GM18517 (cell line): ENCODE results near the gene ARRDC5.
A peak's percentile ranks its signal among the peaks of the same experiment; 100 is the strongest.
"Not testable (repeated sequence)": the region's sequence is repeated elsewhere in the genome, so short reads cannot be mapped to it uniquely, and the experiment has no call there.

Experiments
- ATAC-seq: cut with Tn5 transposase; IDR thresholded peaks from one replicate; pipeline ENCODE4 v1.9.1; 2021; ENCODE audit warnings: mild to moderate bottlenecking, moderate library complexity; ENCODE audit not compliant: unreplicated experiment

The ARRDC5 gene

DNA sequence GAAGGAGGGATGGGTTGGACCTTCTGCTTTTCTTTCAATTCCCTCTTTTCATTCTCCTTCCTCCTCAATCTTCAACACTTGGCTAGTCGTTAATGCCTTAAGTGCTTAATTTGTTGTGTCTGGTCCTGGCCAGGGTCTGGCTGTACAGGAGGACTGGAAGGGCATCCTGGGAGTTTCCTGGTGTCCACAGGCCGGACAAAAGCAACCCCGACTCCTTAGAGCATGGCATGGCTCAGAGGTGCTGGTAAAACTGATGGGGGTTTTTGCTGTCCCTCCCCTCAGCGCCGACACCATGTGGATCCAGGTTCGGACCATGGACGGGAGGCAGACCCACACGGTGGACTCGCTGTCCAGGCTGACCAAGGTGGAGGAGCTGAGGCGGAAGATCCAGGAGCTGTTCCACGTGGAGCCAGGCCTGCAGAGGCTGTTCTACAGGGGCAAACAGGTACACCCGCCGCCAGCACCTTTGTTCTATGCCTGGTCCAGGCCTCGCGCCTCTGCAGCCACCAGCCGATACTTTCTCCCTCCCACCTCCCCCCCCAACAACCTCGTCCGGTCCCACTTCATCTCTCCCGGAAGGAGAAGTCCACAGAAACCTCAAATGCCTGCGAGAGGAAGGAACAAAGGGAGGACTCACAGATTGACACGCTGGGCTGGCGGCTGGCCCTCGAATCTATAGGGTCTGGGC lies 8.0 kb upstream of the ARRDC5 start:
- no peak for ATAC-seq

DNA sequence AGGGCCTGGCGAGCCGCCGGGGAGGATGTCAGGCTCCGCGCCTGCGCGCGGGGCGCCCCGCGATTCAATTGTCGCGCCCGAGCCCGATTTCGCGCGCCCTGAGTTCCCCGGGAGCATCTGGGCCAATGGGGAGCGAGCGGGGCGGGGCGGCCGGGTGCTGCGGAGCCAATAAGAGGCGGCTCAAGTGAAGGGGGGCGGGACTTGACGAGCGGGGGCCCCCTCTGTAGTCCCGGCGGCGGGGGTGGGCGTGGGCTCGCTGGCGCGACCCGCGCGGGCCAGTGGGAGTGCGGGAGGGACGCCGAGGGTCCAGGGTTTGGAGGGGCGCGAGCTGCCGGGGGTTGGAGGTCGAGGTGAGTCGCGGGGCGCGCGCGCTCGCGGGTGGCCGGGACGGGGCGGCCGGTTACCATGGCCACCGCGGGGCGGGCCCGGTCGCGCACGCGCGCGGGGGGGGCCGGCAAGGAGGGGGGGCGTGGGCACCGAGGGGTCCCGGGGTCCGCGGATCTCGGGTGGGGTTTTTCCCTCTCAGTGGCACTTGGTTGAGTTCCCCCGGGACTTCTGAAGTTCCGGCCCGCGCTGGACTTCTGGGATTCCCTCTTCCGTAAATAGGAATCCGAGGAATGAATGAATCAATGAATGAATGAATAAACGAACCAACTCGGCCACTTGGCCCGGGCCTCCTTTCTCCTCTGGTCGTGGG lies 7.3 kb upstream of the ARRDC5 start:
- ATAC-seq, result peak; percentile 46

DNA sequence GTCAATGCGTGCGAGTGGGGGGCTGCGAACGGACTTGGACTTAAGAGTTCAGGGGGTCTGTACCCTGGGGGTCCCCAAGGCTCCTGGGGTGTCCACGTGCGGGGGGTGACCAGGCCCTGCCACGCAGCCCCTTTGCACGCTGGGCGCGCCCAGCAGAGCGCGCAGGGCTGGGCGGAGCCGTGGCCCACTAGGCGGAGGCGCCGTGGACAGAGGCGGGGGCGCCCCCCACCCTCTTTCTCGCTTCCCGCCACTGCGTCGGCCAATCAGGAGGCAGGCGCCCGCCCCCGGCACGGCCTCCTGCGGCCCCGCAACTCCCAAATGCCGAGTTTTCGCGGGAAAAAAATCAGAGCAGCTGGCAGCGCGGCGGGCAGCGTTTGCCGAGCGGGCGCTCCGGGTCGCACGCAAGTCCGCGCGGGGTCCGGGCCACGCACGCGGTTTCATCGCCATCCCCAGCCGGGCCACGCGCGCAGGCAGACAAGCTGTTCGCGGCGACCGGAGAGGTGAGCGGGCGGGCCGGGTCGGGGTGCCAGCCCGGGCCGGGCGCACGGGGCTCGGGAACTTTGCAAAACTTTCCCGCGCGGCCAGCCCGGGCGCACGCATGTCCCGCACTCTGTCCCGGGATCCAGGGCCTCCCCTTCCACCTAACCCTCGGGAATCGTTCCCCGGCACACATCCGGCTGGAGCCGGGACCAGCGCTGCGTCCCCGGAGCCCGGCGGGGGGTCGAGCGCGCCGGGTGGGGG lies 6.6 kb upstream of the ARRDC5 start, which contains the start of gene UHRF1:
Gene UHRF1 (plus strand): TSS at position 346 of the 741 bp plus-strand sequence. CDS start 1,385 bp downstream, outside the sequence.
- peak; percentile 23 for ATAC-seq

DNA sequence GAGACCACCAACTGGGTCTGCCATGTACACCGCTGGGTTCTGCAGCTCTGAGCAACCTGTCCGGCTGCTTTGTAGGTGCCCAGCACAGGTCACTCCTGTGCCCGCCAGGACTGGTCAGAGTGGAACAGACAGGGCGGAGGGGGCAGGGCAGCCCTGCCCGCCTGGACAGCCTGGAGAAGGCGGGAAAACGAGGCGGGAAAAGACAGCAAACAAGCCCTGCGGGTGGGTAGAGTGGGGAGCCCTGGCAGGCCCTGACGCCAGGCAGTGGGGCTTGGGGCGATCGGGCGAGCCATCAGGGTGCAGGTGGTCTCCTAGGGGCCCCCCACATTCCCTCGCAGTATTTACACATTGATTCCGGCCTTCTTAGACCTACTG lies 6.1 kb upstream of the ARRDC5 start:
- no peak for ATAC-seq

DNA sequence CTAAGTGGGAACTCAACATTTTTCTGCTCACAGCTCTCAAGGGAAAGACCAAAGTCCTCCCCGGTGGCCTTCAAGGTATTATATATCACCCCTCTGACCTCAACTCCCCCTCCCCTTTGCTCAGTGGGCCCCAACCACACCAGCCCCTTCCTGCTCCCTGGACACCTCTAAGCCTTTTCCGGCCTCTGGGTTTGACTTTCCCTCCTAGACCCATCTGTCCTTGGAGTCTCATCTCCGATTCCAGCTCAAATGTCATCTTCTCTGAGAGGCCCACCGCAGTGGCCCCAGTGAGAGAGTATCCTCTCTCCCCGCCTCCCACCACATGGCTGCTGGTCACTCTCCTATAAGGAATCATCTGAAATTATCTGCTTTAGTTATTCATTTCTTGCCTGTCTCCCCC lies 5.7 kb upstream of the ARRDC5 start:
- ATAC-seq, result no peak

DNA sequence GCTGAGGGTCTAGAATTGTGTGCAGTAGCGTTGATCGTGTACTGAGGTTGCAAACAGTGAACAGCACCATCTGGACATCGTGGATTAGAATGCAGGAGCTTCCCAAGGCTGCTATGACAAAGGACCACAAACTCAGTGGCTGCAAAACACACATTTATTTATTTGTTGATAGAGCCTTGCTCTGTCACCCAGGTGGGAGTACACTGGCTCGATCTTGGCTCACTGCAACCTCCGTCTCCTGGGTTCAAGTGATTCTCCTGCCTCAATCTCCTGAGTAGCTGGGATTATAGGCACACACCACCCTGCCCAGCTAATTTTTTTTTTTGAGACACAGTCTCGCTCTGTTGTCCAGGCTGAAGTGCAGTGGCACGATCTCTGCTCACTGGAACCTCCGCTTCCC lies 4.3 kb upstream of the ARRDC5 start:
- no peak for ATAC-seq

DNA sequence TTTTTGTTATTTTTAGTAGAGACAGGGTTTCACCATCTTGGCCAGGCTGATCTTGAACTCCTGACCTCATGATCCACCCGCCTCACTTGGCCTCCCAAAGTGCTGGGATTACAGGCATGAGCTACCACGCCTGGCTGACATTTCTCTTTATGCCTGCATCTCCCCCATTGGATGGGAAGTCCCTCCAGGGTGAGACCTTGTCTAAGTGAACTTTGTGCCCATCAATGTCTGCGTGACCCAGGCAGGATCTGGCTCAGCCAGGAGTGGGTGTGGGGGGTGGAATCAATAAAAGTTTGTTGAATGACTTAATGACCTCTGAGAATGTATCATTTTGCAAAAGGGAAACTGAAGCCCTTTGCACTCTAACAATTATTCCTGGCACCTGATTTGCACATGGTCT lies 1.8 kb upstream of the ARRDC5 start:
- ATAC-seq, result no peak

DNA sequence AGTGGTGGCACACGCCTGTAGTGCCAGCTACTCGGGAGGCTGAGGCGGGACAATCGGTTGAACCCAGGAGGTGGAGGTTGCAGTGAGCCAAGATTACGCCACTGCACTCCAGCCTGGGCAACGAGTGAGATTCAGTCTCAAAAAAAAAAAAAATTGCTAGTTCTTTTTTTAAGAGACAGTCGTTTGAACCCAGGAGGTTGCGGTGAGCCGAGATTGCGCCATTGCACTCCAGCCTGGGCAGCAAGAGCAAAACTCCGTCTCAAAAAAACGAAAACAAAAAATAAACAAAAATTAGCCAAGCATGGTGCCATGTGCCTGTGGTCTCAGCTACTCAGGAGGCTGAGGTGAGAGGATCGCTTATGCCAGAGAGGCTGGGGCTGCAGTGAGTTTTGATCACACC lies 1.8 kb downstream of the ARRDC5 start:
- not testable (repeated sequence) for ATAC-seq

DNA sequence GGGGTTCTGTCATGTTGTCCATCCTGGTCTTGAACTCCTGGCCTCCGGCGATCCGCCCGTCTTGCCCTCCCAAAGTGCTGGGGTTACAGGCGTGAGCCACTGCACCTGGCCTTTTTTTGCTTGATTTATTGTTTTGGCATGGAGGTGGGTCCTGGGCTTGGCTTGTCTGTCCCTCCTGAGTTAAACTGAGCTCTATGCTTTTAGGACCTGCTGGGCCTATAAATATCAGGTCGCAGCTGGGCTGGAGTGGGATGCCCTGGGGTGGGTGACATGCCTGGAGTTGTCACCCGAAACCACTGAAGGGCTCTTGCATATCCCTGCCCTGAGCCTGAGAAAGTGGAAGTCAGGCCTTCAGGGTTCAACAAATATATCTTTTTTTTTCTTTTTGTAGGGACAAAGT lies 5.5 kb downstream of the ARRDC5 start:
- no peak for ATAC-seq

DNA sequence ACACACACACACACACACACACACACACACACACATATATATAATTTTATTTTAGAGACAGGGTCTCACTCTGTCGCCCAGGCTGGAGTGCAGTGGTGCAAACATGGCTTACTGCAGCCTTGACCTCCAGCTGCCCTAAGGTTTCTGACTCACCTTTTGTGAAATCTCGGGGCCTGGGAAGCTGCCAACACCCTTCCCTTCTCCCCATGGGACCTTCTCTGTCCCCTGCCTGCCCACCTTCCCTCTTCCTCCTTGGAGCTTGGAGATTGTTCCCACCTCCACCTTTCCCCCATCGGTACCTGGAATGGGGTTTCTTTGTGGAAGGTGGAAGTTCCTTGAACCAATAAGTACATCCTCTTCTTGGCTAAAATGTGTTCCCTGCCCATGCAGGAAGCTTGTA lies 6.3 kb downstream of the ARRDC5 start:
- ATAC-seq, result no peak

DNA sequence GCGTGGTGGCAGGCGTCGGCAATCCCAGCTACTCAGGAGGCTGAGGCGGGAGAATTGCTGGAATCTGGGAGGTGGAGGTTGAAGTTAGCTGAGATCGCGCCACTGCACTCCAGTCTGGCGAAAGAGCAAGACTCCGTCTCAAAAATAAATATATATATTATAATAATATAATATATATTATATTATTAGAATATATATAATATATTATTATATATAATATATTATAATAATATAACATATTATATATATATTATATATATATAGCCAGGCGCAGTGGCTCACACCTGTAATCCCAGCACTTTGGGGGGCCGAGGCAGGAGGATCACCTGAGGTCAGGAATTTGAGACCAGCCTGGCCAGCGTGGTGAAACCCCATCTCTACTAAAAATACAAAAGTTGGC lies 9.7 kb downstream of the ARRDC5 start:
- not testable (repeated sequence) for ATAC-seq

DNA sequence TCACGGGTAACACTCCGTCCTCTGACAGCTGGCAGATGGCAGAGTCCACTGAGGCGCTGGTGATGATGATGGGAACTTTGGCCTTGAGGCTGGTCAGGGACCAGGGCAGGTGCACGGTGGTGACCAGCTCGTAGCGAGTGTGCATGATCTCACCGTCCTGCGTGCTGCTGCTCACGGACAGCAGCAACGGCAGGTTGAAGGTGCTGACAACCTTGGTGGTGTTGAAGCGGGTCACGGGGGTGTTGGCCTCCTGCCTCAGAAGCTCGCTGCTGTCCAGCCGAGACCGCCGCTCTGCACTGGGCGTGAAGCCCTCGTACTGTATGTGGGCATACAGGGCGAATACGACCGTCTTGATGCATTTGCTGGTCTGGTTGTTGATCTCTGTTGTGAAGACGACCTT lies 11.6 kb downstream of the ARRDC5 start:
- no peak for ATAC-seq

DNA sequence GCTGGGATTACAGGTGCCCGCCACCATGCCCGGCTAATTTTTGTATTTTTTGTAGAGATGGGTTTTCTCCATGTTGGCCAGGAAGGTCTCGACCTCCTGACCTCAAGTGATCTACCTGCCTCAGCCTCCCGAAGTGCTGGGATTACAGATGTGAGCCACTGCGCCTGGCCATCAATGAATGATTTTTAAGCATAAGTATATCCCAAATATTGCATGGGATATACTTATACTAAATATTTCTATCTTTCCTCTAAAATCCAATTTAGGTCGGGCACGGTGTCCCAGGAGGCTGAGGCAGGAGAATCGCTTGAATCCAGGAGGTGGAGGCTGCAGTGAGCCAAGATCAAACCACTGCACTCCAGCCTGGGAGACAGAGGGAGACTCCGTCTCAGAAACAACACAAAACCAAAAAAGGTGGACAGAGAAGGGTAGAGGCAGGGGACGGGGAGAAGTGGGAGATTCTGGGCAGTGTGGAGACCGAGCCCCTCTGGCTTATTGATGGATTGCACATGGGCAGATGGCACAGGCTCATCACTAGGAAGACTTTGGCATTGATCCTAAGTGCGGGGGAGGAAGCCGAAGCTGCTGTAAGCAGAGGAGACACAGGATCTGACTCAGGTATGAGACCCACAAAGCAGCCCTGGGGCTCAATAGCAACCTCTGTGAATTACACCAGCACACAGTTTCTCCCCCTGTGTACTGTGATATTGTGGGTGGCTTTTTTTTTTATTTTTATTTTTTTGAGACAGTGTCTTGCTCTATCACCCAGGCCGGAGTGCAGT lies 13.5 kb downstream of the ARRDC5 start:
- no peak for ATAC-seq

DNA sequence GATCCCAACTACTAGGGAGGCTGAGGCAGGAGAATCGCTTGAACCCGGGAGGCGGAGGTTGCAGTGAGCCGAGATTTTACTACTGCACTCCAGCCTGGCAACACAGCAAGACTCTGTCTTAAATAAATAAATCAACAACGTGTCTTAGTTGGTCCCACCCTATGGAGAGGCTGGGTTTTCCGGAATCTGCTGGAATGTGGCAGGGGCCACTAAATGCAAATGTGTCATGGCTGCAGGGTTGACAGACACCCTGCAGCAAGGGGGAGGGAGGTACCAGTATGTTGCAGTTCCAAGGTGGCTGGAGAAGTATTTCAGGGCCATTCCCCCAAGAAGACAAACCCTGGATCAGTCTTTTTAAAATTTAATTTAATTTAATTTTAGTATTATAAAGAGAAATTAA lies 14.9 kb downstream of the ARRDC5 start:
- ATAC-seq, result not testable (repeated sequence)

DNA sequence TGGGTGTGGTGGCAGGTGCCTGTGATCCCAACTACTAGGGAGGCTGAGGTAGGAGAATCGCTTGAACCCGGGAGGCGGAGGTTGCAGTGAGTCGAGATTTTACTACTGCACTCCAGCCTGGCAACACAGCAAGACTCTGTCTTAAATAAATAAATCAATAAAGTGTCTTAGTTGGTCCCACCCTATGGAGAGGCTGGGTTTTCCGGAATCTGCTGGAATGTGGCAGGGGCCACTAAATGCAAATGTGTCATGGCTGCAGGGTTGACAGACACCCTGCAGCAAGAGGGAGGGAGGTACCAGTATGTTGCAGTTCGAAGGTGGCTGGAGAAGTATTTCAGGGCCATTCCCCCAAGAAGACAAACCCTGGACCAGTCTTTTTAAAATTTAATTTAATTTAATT lies 17.7 kb downstream of the ARRDC5 start:
- ATAC-seq, result not testable (repeated sequence)

DNA sequence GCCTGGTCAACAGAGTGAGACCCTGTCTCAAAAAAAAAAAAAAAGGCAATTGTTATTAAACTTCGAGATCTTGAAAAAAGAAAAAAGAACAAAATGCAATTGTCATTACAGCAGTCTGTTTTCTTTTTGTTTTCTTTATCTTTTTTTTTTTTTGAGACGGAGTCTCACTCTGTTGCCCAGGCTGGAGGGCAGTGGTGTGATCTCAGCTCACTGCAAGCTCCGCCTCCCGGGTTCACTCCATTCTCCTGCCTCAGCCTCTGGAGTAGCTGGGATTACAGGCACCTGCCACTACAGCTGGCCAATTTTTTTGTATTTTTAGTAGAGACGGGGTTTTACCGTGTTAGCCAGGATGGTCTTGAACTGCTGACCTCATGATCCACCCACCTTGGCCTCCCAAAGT lies 19.8 kb downstream of the ARRDC5 start:
- ATAC-seq, result not testable (repeated sequence)

DNA sequence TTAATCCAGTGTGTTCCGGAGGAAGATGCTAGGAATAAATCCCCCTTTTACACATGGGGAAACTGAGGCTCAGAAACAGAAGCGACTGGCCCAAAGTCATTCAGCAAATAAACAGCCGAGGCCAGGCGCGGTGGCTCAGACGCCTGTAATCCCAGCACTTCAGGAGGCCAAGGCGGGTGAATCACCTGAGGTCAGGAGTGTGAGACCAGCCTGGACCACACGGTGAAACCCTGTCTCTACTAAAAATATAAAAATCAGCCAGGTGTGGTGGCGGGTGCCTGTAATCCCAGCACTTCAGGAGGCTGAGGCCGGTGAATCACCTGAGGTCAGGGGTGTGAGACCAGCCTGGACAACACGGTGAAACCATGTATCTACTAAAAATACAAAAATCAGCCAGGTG lies 23.7 kb downstream of the ARRDC5 start:
- no peak for ATAC-seq

DNA sequence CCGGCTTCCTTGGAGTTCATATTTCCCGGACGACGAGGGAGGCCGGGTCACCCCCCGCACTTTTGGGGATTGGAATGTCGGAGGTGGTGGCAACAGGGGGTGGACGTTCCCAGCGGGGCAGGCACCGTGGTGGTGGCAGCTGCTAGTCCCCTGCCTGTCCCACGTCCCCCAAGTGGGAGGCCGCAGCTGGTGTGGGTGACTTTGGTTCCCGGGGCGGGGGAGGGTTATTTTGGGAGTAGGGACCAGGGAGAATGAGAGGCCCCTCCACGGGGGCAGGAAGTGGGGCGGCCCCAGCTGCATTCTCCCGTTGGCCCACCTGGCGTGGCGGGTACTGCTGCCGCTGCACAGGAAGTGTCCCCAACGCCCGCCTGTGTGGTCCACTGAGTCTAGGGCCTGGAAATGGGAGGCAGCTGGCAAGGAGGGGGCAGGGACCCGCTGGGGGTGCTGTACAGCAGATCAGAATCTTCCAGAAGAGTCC lies 24.2 kb downstream of the ARRDC5 start:
- no peak for ATAC-seq

DNA sequence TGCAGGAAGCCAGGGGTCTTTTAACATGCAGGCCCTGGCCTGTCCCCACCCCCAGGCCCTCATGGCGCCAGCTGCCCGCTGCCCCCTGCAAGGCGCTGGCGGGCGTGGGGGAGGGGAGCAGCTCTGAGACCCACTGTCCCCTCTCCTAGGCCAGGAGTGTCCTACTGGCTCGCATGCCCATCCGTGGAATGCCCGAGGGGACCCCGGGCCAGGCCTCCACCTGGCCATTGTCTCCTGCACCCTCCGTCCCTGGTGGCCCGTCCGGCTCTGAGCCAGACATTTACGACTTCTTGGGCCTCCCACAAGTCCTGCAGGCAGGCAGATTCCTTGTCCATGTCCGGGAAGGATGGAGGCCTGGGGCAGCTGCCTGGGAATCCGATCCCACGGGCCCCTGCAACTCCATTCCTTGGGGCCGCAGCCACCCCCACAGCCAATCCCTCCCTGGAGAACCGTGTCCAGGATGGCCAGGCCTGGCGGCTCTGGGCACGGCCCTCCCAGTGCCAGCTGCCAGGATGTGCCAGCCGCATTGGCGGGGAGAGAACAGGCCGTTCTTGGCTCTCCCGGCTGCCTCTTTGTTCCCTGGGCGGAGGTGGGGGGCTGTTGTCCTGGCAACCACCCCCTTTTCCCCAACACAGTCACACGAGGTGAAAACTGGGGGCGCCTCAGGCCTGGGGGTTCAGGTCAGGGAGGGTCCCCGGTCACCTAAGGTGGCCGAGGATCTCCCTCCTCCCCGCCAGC lies 24.8 kb downstream of the ARRDC5 start:
- no peak for ATAC-seq

DNA sequence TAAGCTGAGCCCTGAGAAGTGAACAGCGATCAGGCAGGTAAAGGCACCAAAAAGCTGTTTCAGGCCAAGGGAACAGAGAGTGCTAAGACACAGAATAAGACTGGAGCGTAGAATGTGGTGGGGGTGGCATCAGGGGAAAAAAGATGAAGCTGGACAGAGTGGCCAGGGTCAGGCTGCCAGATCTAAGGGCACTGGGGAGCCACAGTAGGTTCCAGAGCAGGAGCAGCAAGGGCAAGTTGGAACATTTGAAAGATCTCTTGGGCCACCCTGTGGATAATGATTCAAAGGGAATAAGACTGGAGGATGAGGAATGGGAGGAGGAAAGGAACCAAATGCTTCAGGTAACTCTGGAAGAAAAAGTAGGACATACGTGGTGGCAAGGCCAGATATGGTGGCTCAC lies 28.8 kb downstream of the ARRDC5 start:
- no peak for ATAC-seq
